ENCODE measurements around the gene VN1R2.
"Not testable (repeated sequence)": the region's sequence is repeated elsewhere in the genome, so short reads cannot be mapped to it uniquely, and the experiment has no call there.

The VN1R2 gene

DNA sequence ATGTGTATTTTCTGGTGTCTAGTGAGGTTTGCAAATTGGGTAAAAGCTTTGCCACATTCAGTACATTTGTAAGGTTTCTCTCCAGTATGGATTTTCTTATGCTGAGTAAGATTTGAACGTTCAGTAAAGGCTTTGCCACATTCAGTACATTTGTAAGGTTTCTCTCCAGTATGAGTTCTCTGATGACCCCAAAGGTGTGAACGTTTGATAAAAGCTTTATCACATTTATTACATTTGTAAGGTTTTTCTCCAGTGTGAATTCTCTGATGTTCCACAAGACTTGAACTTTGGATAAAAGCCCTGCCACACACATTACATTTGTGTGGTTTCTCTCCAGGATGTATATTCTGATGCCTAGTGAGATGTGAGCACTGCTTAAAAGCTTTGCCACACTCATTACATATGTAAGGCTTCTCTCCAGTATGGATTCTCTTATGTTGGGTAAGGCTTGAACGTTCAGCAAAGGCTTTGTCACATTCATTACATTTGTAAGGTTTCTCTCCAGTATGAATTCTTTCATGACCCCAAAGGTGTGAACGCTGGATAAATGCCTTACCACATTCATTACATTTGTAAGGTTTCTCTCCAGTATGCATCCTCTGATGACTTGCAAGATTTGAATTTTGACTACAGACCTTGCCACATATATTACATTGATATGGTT lies 20.8 kb upstream of the VN1R2 start:
- Histone ChIP-seq H3F3A (ENCODE audit: control insufficient read depth, insufficient read depth) (no peaks in the 10 kb centered on the region), H4K20me1 (ENCODE audit: control insufficient read depth, insufficient read depth, low read depth, low read length) (no peaks in the 10 kb centered on the region), H3K36me3 (ENCODE audit: control insufficient read depth, low read length) (no peaks in the 10 kb centered on the region), H3K4me2 (ENCODE audit: low read length) (no peak overlapping the region), H3K4me3 (ENCODE audit: low read length) (no peak overlapping the region), H3K27me3 (ENCODE audit: control insufficient read depth, low read length) (no peaks in the 10 kb centered on the region), H3K79me2 (ENCODE audit: control insufficient read depth, low read length) (no peaks in the 10 kb centered on the region), H3K9me2 (replicated peaks; ENCODE audit: control insufficient read depth, low read length) (no peaks in the 10 kb centered on the region), H3K27ac (ENCODE audit: low read depth, low read length) (no peak overlapping the region), H3K4me1 (ENCODE audit: control insufficient read depth, low read length) (no peaks in the 10 kb centered on the region), H3K9me3 (ENCODE audit: control insufficient read depth, insufficient read depth, low read length) (peaks cover 24% of the 10 kb centered on the region)
- no peak for TF ChIP-seq EZH2phosphoT487 (IDR thresholded peaks at IDR 0.05; ENCODE audit: borderline replicate concordance, low read length)

DNA sequence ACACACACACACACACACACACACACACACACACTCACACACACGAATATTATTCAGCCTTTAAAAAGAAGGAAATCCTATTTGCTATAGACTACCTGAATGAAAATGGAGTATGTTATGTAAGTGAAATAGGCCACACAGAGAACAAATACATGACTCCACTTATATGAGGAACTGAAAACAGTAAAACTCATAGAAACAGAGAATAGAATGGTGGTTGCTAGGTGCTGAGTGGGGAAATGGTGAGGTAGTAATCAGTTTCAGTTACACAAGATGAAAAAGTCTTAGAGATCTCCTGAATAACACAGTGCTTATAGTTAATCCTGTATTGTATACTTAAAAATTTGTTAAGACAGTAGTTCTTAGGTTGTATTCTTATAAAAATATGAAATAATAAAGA lies 11.6 kb upstream of the VN1R2 start:
- Histone ChIP-seq H3K9me3 (ENCODE audit: control insufficient read depth, insufficient read depth, low read length) (peaks cover 15% of the 10 kb centered on the region), H3K4me3 (ENCODE audit: low read length) (no peak overlapping the region), H3K36me3 (ENCODE audit: control insufficient read depth, low read length) (no peaks in the 10 kb centered on the region), H3K27me3 (ENCODE audit: control insufficient read depth, low read length) (no peaks in the 10 kb centered on the region), H3K4me2 (ENCODE audit: low read length) (no peak overlapping the region), H3K4me1 (ENCODE audit: control insufficient read depth, low read length) (no peaks in the 10 kb centered on the region), H3K9me2 (replicated peaks; ENCODE audit: control insufficient read depth, low read length) (no peaks in the 10 kb centered on the region), H3K27ac (ENCODE audit: low read depth, low read length) (no peak overlapping the region), H3F3A (ENCODE audit: control insufficient read depth, insufficient read depth) (no peaks in the 10 kb centered on the region), H3K79me2 (ENCODE audit: control insufficient read depth, low read length) (no peaks in the 10 kb centered on the region), H4K20me1 (ENCODE audit: control insufficient read depth, insufficient read depth, low read depth, low read length) (no peaks in the 10 kb centered on the region)
- TF ChIP-seq, protein P1, sequence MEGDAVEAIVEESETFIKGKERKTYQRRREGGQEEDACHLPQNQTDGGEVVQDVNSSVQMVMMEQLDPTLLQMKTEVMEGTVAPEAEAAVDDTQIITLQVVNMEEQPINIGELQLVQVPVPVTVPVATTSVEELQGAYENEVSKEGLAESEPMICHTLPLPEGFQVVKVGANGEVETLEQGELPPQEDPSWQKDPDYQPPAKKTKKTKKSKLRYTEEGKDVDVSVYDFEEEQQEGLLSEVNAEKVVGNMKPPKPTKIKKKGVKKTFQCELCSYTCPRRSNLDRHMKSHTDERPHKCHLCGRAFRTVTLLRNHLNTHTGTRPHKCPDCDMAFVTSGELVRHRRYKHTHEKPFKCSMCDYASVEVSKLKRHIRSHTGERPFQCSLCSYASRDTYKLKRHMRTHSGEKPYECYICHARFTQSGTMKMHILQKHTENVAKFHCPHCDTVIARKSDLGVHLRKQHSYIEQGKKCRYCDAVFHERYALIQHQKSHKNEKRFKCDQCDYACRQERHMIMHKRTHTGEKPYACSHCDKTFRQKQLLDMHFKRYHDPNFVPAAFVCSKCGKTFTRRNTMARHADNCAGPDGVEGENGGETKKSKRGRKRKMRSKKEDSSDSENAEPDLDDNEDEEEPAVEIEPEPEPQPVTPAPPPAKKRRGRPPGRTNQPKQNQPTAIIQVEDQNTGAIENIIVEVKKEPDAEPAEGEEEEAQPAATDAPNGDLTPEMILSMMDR (IDR thresholded peaks at IDR 0.05; ENCODE audit: low read depth, low read length, poor library complexity, severe bottlenecking): no peak
- no peak for TF ChIP-seq EZH2phosphoT487 (IDR thresholded peaks at IDR 0.05; ENCODE audit: borderline replicate concordance, low read length)

DNA sequence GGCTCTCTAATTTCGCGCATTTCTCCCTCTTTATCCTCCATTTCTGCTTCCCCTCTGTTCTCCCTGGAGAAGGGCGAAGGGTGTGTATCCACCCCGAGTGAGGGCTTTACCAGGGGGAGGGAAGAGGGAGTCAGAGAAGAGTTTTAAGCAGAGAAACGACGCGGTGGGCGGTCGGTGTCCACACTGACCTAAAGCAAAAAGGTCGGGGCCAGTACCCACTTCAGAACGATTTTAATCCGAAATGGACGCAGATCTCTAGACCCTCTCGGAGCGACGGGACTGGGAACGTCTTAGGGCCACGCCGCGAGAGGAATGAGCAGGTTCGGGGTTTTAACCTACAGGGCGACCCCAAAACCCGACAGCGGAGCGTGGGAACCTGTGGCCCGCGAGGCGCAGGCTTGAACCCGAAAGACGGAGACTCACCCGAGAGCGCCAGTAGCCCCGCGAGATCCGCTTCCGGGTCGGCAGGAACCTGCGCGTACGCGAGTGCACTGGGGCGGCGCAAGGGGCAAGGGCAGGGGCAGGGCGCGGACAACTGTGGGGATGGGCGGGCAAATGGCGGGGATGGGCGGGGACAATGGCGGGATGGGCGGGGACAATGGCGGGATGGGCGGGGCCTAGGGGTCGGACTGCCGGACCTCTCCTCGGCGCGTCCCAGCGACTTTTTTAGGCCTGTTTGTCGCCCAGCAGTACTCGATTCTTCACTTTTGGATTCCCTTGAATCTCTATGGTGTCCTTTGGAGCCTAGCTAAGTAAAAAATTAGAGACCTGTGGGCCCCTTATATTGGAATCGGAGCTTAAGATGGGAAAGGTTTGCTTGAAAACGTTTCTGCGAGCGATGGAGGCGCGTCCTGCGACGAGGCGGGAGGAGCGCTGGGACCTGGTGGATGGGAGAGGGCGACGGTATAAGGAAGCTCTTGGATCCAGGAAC lies 3.4 kb upstream of the VN1R2 start, which contains the start of gene ZNF677:
Gene ZNF677, minus strand, starts transcription at position 463 of the 931 bp plus-strand sequence. CDS start 3,323 bp downstream, outside the sequence.
- no peak within 1 kb of the TSS for H3K27ac ChIP-seq (ENCODE audit: low read depth, low read length)
- no peaks in the 10 kb centered on the region for H4K20me1 ChIP-seq (ENCODE audit: control insufficient read depth, insufficient read depth, low read depth, low read length)
- H3K36me3 ChIP-seq (ENCODE audit: control insufficient read depth, low read length): no peaks in the 10 kb centered on the region
- H3K27me3 ChIP-seq (ENCODE audit: control insufficient read depth, low read length): no peaks in the 10 kb centered on the region
- no peak within 1 kb of the TSS for H3K4me2 ChIP-seq (ENCODE audit: low read length)
- no peaks in the 10 kb centered on the region for H3F3A ChIP-seq (ENCODE audit: control insufficient read depth, insufficient read depth)
- H3K4me1 ChIP-seq (ENCODE audit: control insufficient read depth, low read length): no peaks in the 10 kb centered on the region
- no peak within 1 kb of the TSS for H3K4me3 ChIP-seq (ENCODE audit: low read length)
- no peaks in the 10 kb centered on the region for H3K79me2 ChIP-seq (ENCODE audit: control insufficient read depth, low read length)
- H3K9me2 ChIP-seq (replicated peaks; ENCODE audit: control insufficient read depth, low read length): no peaks in the 10 kb centered on the region
- no peak for TF ChIP-seq EZH2phosphoT487 (IDR thresholded peaks at IDR 0.05; ENCODE audit: borderline replicate concordance, low read length)
- TF ChIP-seq, protein P1 (IDR thresholded peaks at IDR 0.05; ENCODE audit: low read depth, low read length, poor library complexity, severe bottlenecking): no peak
- peaks cover 3% of the 10 kb centered on the region; the same call in 1 of the 2 replicates for H3K9me3 ChIP-seq (ENCODE audit: control insufficient read depth, insufficient read depth, low read length)

DNA sequence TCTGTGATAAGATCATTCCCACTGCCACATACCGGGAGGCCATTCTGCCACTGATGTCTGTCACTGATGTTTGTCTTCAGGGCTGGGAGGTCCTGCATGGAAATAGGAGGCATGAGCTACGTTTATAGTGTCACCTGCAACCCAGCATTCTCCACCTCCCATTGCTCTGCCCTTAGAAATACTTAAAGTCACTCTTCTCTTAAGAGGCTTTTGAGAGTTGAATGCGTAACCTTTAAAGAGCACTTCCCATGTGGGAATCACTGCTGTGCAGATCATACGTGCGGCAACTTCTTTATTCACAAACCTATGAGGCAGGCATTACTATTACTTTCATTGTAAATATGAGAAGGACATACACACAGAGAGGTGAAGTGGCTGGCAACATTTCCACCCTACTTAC lies 9.5 kb downstream of the VN1R2 start, which contains the start of gene VN1R4:
Gene VN1R4, minus strand, starts transcription at position 101 of the 400 bp plus-strand sequence. Its CDS starts 58 bp downstream, at position 43.
- not testable (repeated sequence) for H3K27ac ChIP-seq (ENCODE audit: low read depth, low read length); H3K27me3 ChIP-seq (ENCODE audit: control insufficient read depth, low read length); H3F3A ChIP-seq (ENCODE audit: control insufficient read depth, insufficient read depth); H3K79me2 ChIP-seq (ENCODE audit: control insufficient read depth, low read length); H3K4me1 ChIP-seq (ENCODE audit: control insufficient read depth, low read length); H3K36me3 ChIP-seq (ENCODE audit: control insufficient read depth, low read length); H3K9me3 ChIP-seq (ENCODE audit: control insufficient read depth, insufficient read depth, low read length); H3K4me2 ChIP-seq (ENCODE audit: low read length); H4K20me1 ChIP-seq (ENCODE audit: control insufficient read depth, insufficient read depth, low read depth, low read length); H3K4me3 ChIP-seq (ENCODE audit: low read length); H3K9me2 ChIP-seq (replicated peaks; ENCODE audit: control insufficient read depth, low read length)

DNA sequence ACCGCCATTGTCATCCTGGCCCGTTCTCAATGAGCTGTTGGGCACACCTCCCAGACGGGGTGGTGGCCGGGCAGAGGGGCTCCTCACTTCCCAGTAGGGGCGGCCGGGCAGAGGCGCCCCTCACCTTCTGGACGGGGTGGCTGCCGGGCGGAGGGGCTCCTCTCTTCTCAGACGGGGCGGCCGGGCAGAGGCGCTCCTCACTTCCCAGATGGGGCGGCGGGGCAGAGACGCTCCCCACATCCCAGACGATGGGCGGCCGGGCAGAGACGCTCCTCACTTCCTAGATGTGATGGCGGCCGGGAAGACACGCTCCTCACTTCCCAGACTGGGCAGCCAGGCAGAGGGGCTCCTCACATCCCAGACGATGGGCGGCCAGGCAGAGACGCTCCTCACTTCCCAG lies 11.8 kb downstream of the VN1R2 start:
- not testable (repeated sequence) for H3K9me2 ChIP-seq (replicated peaks; ENCODE audit: control insufficient read depth, low read length); H3K27ac ChIP-seq (ENCODE audit: low read depth, low read length); H3F3A ChIP-seq (ENCODE audit: control insufficient read depth, insufficient read depth); H3K4me3 ChIP-seq (ENCODE audit: low read length); H3K36me3 ChIP-seq (ENCODE audit: control insufficient read depth, low read length); H3K4me1 ChIP-seq (ENCODE audit: control insufficient read depth, low read length); H4K20me1 ChIP-seq (ENCODE audit: control insufficient read depth, insufficient read depth, low read depth, low read length); H3K9me3 ChIP-seq (ENCODE audit: control insufficient read depth, insufficient read depth, low read length); H3K4me2 ChIP-seq (ENCODE audit: low read length); H3K27me3 ChIP-seq (ENCODE audit: control insufficient read depth, low read length); H3K79me2 ChIP-seq (ENCODE audit: control insufficient read depth, low read length)
